GF-D8 (cell line): Measurements from ENCODE around the gene WIZ.
"Not testable (repeated sequence)": the region's sequence is repeated elsewhere in the genome, so short reads cannot be mapped to it uniquely, and the experiment has no call there.

ENCODE experiments used
- DNase-seq: peaks from one replicate; lab custom pipeline; 2025; lab: John Stamatoyannopoulos, UW

WIZ gene

DNA sequence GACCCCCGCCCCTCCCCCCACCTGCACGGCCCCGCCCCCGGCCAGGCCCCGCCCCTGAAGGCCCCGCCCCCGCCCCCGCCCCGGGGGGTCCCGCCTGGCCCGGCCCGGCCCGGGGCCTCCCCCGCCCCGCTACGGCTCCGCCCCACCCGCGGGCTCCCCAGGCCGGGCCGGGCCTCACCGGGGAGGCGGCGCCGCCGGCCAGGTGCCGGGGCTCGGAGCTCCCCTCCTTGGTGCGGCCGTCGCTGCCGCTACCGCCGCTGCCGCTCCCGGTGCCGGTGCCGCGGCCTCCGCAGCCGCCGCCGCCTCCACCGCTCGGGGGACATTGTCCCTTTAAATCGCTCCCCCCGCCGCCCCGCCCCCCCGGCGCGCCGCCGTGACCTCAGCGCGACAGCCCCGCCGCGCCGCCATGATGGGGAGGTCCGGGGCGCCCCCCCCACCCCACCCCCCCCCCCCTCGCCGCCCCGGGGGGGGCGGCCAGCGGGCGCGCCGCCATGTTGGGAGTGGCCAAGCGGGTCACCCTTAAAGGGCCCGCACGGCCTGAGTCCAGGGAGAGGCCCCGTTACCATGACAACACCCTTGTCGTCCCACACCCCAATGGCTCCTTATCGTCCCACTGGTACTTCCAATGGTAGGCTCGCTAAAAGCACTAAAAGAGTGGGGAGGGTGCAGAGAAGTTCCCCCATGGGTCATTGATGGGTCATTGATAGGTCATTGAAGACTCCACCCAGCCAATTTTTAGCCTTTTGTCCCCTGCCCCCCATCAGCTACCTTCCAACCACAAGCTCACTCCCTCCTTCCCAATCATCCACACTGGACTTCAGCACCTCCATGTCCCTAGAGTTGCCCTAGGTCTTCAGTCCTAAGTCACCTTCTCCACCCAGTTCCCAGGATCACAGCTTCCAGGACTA, at the start of gene WIZ:
Gene WIZ, minus strand, starts transcription at position 337 of the 908 bp plus-strand sequence. CDS start 1,649 bp downstream, outside the sequence.
- no peak for DNase-seq

DNA sequence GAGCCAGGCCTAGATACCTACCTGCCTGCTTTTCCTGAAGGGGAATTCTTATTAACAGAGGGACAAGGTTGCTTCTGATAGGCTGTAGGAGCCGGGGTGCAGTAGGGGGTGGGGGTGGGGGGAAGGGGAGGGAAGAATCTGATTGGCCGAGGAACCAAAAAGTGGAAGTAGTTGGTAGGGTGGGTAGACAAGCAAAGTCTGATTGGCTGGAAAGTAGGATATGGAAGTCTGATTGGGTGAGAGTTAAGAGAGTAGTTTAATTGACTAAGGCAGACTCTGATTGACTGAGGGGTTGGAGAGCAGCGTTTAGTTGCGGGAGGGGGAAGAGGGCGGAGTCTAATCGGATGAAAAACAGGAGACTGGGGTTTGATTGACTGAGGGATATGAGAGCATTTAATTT, 49.2 kb upstream of the WIZ start:
- no peak for DNase-seq

- DNase-seq: no peak
Observed at GRCh38 chr19:15498156-15498858, 48.6 kb upstream of the WIZ start.

GRCh38 chr19:15495151-15495550, 45.4 kb upstream of the WIZ start:
- DNase-seq: no peak

- DNase-seq: no peak
Observed at GRCh38 chr19:15488489-15489226, 38.9 kb upstream of the WIZ start.

- no peak for DNase-seq
Observed at GRCh38 chr19:15487038-15487437, 37.3 kb upstream of the WIZ start.

DNA sequence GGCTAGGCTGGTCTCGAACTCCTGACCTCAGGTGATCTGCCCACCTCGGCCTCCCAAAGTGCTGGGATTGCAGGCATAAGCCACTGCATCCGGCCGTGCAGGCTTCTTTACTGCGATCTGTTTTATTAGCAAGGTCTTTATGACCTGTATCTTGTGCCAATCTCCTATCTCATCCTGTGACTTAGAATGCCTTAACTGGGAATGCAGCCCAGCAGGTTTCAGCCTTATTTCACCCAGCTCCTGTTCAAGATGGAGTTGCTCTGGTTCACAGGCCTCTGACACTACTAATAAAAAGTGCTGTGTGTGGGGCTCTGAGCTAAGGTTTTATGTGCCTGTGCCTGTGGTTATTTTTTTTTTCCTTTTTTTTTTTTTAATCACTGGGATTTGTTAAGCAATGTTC, 36.0 kb upstream of the WIZ start:
- DNase-seq: not testable (repeated sequence)

- DNase-seq: not testable (repeated sequence)
Observed at GRCh38 chr19:15480996-15481395, 31.2 kb upstream of the WIZ start.

DNA sequence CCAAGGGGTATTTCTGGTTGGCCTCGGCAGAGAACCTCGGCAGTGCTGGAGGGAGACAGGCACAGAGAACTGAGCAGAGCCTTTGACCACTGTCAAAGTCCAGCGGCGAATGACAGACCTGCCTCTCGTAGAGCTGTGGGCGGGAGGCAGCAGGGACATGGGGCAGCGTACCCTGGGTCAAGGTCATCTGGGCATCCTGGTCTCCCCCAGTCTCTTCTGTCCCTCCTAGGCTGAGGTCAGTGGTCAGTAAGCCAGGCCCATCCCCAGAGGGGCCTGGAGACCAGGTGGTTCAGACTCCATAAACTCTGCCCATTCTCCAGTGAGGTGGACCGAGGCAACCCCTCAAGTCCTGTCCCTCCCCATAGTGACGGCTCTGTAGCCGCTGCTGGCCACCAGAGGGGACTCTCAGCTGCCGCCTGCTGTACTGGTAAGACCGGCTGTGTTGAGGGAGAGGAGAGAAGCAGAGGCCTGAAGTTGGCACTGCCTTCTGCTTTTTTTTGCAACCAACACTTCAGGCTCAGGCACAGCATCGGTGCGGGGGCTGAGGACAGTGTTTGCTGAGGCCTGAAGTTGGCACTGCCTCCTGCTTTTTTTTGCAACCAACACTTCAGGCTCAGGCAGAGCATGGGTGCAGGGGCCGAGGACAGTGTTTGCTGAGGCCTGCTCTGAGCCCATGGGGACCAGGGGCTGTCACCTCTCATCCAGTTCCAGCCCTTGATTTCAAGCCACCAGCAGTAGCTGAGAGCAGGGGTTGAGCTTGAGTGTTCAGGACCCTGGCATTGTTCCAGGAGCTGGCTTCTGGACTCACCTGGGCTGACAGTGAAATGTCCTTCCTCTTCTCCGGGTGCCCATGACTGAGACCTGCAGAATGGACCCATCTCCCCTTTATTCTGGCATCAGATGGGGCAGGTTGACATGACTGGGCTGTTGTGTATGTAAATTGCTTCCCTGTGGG, 29.9 kb upstream of the WIZ start, which contains the start of gene PGLYRP2:
Gene PGLYRP2, minus strand, starts transcription at position 111 of the 955 bp plus-strand sequence. CDS start 130 bp downstream, outside the sequence.
- DNase-seq: peak; percentile 59

DNA sequence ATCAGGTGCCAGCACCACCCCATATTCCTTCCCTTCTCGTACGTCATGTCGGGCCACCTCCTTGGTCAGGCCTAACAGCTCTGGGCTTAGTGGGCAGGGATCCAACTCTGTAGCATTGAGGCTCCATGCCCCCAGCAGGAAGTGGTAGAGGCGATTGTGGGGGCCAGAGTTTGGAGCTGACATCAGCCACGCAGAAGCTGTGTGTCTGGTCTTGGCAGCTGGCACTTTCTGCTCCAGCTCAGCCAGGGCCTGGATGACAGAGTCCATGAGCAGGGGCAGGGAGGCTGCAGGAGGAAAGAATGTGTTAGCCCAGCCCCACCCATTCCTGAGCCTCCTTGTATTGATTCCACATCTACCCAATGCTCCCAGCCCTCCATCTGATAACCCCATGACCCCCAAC, 26.6 kb upstream of the WIZ start:
- no peak for DNase-seq

GRCh38 chr19:15475611-15476010, 25.9 kb upstream of the WIZ start:
- no peak for DNase-seq

DNA sequence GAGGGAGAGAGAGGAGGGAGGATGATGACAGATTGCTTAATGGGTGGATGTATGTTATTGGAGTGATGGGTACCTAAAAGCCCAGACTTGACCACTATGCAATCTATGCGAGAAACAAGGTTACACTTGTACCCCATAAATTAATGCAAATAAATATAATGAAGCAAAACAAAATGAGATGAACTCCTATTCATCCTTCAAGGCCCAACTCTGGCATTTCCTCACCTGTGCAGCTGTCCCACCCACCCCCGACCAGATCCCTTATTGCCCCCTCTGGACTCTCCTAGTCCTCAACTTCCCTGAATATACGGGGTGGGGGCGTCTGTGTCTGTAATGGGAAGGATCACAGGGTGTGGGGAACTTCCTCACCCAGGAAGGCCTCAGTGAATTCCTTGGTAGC, 25.4 kb upstream of the WIZ start:
- no peak for DNase-seq

DNA sequence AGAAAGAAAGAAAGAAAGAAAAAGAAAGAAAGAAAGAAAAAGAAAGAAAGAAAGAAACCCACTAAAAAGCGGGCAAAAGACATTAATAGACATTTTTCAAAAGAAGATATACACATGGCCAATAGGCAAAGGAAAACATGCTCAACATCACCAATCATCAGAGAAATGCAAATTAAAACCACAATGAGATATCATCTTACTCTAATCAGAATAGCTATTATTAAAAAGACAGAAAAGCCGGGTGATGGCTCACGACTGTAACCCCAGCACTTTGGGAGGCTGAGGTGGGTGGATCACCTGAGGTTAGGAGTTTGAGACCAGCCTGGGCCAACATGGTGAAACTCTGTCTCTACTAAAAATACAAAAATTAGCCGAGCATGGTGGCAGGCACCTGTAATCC, 24.1 kb upstream of the WIZ start:
- not testable (repeated sequence) for DNase-seq

- DNase-seq: no peak
Observed at GRCh38 chr19:15471639-15472101, 21.9 kb upstream of the WIZ start.

- DNase-seq: no peak
Observed at GRCh38 chr19:15469513-15470297, 19.9 kb upstream of the WIZ start.

DNA sequence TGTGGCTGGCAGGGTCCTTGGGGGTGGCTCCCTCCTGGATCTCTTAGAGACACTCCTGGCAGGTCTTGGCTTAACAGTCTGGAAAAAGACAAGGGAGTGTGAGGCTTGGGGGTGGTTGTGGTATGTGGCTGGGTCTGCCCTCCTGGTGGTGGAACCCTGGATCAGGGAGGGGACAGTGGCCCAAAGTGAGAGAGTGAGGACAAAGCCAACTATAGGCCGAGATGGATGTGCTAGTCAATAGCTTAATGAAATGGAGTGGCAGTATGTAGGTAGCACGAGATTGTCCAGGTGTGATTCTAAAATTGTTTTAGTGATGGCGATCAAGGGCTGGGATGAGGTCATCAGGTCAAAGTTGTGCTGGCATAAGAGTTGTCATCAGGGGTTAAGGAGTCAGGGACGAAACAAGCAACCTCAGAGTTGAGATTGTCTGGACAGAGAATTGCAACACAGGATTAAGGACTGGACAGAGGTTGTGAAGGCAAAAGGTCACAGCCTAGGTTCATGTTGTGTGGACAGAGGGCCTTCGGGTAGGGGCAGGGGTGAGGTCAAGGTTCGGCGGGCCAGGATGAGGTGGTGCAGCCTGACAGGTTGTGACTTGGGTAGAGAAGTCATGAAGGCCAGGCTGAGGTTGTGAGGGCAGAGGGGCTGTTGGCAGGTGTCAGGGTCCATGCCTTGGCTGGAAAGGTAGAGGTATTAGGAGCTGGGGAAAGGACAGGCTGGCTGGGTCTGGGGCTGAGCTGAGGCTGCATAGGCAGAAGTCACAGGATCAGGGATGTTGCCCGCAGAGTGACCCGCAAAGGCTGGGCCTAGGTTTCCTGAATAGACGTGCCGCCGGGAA, 19.1 kb upstream of the WIZ start:
- no peak for DNase-seq

GRCh38 chr19:15467734-15468214, 18.0 kb upstream of the WIZ start:
- DNase-seq: no peak

GRCh38 chr19:15466851-15467733, 17.3 kb upstream of the WIZ start:
- DNase-seq: peak; percentile 94
